Right atrium auricular region (tissue), 2 donors: Measurements from ENCODE around the gene ADSS1. TPM values are rescaled to one million over a fixed set of nuclear protein-coding genes. Genes with fewer than 3 reads are reported as not detected.

Experiments used
- DNase-seq: peaks from one replicate; pipeline ENCODE4 v3.0.0-alpha.2; 2019; ENCODE audit warnings: low spot score
- H3K27ac ChIP-seq, 2 donors: fragments of 200-600 bp; sonication (generic); 1 replicate in 1 of 2; 2 replicates in 1 of 2; pipeline ENCODE4 v1.5.1; 2016 to 2019
- H3K27me3 ChIP-seq, 2 donors: fragments of 200-600 bp; sonication (generic); one replicate each; pipeline versions ENCODE4 v1.5.1 to v1.6.0; 2017 to 2019
- H3K36me3 ChIP-seq: fragments of 200-600 bp; sonication (generic); one replicate; pipeline ENCODE4 v1.5.1; 2016
- H3K4me1 ChIP-seq, 2 donors: fragments of 200-600 bp; sonication (generic); one replicate each; pipeline versions ENCODE4 v1.5.1 to v1.6.0; 2017 to 2019
- H3K4me3 ChIP-seq, 2 donors: fragments of 200-600 bp; sonication (generic); 1 replicate in 1 of 2; 2 replicates in 1 of 2; pipeline ENCODE4 v1.5.1; 2017 to 2019; ENCODE audit warnings: mild to moderate bottlenecking in 1 of 2, moderate library complexity in 1 of 2
- H3K9me3 ChIP-seq, 2 donors: fragments of 200-600 bp; sonication (generic); one replicate each; pipeline ENCODE4 v1.5.1; 2019
- CTCF ChIP-seq, 2 donors: fragments of 200-600 bp; sonication (generic); IDR thresholded peaks; one replicate each; pipeline ENCODE4 v1.5.1; 2019; ENCODE audit warnings: antibody characterized with exemption in 2 of 2
- total RNA-seq, 2 donors: library from RNA; depleted of rRNA; stranded (reverse); fragments of >200 nt; gene quantifications; one replicate each; pipeline ENCODE4 v1.1.0, GENCODE V29; 2016

The ADSS1 gene
- total RNA-seq, 2 donors from 2014 or later: 113 to 158 TPM

DNA sequence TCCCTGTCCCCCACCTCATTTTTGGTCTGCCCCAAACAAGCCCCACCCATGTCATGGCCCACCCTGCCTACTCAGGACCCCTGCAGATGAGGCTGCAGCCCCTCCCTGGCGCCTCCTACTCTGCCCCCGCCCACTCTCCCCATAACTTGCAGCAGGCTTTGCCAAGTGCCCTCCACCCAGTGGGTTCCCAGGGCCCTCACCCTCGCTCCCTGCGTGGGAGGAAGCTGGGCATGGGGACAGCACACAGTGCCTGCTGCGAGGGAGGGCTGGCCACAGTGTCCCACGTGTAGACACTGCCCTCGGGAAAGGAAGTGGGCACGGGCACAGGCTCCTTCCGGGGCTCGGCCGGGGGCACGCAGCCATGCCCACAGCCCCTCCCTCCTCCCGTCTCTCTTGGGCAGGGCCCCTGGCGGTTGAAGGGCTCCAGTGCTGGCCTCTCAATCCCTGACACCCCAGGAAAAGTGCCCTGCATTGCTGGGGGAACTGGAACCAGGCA, 62.1 kb downstream of the ADSS1 start:
- Histone ChIP-seq H3K4me1 (peaks cover 0 to 25% of the 10 kb centered on the region in 2 donors), H3K4me3 (no peak overlapping the region), H3K9me3 (no peaks in the 10 kb centered on the region), H3K27ac (no peak overlapping the region), H3K36me3 (peaks cover 13% of the 10 kb centered on the region), H3K27me3 (no peaks in the 10 kb centered on the region)
- DNase-seq: no peak
- TF ChIP-seq CTCF (IDR thresholded peaks at IDR 0.05): no peak

DNA sequence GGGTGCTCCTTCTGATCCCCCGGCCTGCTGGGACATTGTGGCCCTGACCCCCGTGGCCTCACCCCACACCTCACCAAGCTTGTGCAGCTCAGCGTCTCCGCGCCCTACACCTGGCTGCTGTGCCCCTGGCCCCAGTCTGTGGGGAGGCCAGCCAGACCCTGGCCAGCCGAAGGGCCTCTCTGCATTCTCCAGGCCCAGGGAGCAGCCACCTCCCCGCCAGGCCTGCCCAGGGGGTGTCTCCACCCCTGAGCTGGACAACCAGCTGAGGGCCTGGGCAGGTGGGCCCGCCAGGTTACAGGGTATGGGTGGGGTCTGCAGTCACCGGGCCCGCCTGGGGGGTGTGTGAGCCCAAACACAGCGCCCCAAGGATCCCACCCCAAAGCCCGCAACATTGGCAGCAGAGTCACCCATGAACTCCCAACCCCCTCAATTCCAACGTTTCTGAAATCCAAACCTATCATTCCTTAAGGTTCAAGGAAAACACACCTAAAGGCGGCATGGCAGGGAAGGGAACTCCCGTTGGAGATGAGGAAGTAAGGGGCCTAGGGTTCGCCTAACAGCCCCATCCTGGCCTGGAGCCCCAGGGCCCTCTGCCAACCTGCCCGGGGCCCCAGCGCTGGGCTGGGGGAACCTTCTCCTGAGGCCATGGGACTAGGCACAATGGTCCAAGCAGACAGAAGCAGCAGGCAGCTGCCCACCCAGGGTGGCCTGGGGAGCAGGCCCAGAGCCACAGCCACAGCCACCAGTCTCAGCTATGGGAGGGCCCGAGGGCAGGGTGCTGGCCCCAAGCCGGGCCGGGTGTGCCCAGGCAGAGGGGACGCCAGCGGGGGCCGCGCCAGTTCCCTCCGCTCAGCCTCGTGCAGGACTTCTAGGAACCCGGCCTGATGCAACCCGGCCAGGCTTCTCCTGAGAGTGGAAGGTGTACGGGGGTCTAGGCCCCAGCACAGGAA, 63.0 kb downstream of the ADSS1 start:
- H3K4me1 ChIP-seq: peaks cover 0 to 30% of the 10 kb centered on the region in 2 donors
- DNase-seq: no peak
- no peaks in the 10 kb centered on the region for H3K27me3 ChIP-seq
- H3K27ac ChIP-seq: no peak overlapping the region
- peaks cover 18% of the 10 kb centered on the region for H3K36me3 ChIP-seq
- no peaks in the 10 kb centered on the region for H3K9me3 ChIP-seq
- TF ChIP-seq CTCF (IDR thresholded peaks at IDR 0.05): no peak
- H3K4me3 ChIP-seq: no peak overlapping the region

GRCh38 chr14:104787736-104788135, 63.7 kb downstream of the ADSS1 start:
- DNase-seq: no peak
- no peak for TF ChIP-seq CTCF (IDR thresholded peaks at IDR 0.05)
- H3K9me3 ChIP-seq: no peaks in the 10 kb centered on the region
- peaks cover 0 to 37% of the 10 kb centered on the region in 2 donors for H3K4me1 ChIP-seq
- no peak overlapping the region for H3K4me3 ChIP-seq
- no peak overlapping the region for H3K27ac ChIP-seq
- H3K27me3 ChIP-seq: no peaks in the 10 kb centered on the region
- H3K36me3 ChIP-seq: peaks cover 18% of the 10 kb centered on the region

- no peak for DNase-seq
- Histone ChIP-seq H3K27ac (no peak overlapping the region), H3K27me3 (no peaks in the 10 kb centered on the region), H3K4me3 (no peak overlapping the region), H3K36me3 (peaks cover 18% of the 10 kb centered on the region), H3K4me1 (peaks cover 0 to 42% of the 10 kb centered on the region in 2 donors), H3K9me3 (no peaks in the 10 kb centered on the region)
- TF ChIP-seq CTCF (IDR thresholded peaks at IDR 0.05): no peak
Observed at GRCh38 chr14:104788161-104788818, 64.3 kb downstream of the ADSS1 start.

GRCh38 chr14:104788873-104789663, 65.0 kb downstream of the ADSS1 start:
- TF ChIP-seq CTCF (IDR thresholded peaks at IDR 0.05): no peak
- Histone ChIP-seq H3K27me3 (no peaks in the 10 kb centered on the region), H3K4me3 (no peak overlapping the region), H3K4me1 (peaks cover 0 to 50% of the 10 kb centered on the region in 2 donors), H3K36me3 (peaks cover 18% of the 10 kb centered on the region), H3K9me3 (no peaks in the 10 kb centered on the region), H3K27ac (no peak overlapping the region)
- no peak for DNase-seq
